Kidney capillary endothelial cell (primary cell): ENCODE results near the gene OR2W1.

ENCODE experiments used
- DNase-seq: peaks from one replicate; pipeline ENCODE4 v3.0.0-alpha.2; 2018; ENCODE audit warnings: low spot score

OR2W1 gene

DNA sequence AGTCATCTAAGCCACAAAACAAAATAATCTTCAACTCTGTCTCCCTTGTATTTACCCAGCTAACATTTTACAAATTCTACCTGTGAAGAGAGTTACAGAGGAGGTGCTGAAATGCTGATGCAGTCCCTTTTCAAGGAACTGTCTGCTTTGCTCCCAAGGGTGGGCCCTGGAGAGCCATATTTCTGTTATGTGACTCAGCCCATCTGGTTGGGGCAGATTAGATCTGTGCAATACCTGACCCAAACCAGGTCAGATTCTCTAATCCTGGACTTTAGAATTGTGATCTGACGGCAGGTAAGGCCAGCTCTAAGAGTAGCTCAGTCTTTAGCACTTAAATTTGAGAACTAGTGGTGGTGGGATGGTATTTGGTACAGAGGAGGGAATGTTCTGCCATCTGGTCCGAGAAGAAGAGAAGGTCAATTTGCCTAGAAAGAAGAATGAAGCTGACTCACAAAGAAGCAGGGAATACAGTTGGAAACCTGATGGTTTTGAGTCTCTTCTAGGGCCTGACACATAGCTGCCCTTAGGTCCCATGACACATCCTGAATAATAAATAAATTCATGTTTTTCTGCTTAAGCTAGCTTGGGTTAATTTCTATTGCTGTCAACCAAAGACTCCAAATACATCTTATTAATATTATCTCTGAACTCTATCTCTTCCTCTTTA is 48.0 kb downstream of the OR2W1 start:
- DNase-seq: no peak

DNA sequence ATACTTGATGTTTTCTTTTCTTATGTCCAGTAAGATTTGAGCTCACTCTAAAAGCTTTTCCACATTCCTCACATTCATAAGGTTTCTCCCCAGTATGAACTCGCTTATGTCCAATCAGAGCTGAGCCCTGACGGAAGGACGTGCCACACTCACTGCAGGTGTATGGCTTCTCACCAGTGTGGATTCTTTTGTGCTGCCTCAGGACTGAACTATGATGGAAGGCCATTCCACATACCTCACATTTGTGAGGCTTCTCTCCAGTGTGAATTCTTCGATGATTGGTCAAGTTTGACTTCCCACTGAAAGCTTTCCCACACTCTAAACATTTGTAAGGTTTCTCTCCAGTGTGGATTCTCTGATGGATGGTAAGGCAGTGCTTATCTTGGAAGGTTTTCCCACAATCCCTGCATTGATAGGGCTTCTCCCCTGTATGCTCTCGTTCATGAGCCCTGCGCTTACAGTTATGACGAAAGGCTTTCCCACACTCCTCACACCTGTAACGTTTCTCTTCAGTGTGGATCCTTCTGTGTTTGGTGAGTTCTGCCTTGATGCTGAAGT is 49.8 kb downstream of the OR2W1 start:
- no peak for DNase-seq
